HepG2 (cell line): ENCODE data around the gene SAP25. TPM values are rescaled to one million over a fixed set of nuclear protein-coding genes. Genes with fewer than 3 reads are reported as not detected.

ENCODE experiments used
- BRD4 ChIP-seq: sonication (generic); formaldehyde crosslinking; IDR thresholded peaks from 2 replicates; pipeline ENCODE4 v1.4.0; 2020; ENCODE audit warnings: missing genetic modification reagents
- EP300 ChIP-seq, 3 experiments: sonication (generic) in 1 of 3; formaldehyde crosslinking in 1 of 3; IDR thresholded peaks; 2 replicates each; pipeline versions ENCODE4 v1.5.1 to v1.6.1; 2011 to 2020; ENCODE audit warnings: low read depth in 2 of 3, low read length in 2 of 3, borderline replicate concordance in 1 of 3, improper control_type of control experiment in 1 of 3, mild to moderate bottlenecking in 1 of 3, missing genetic modification reagents in 1 of 3, moderate library complexity in 1 of 3
- GFI1 ChIP-seq: sonication (generic); formaldehyde crosslinking; IDR thresholded peaks from 2 replicates; pipeline ENCODE4 v1.5.0; 2020; ENCODE audit warnings: missing genetic modification reagents, mild to moderate bottlenecking, borderline replicate concordance
- HMG20B ChIP-seq: conservative IDR thresholded peaks from 2 replicates; pipeline ENCODE4 v1.6.1; 2016; ENCODE audit warnings: missing genetic modification reagents, missing compliant biosample characterization
- KMT2A ChIP-seq: sonication (generic); formaldehyde crosslinking; IDR thresholded peaks from 2 replicates; pipeline ENCODE4 v1.4.0; 2020; ENCODE audit warnings: missing genetic modification reagents
- MAFG ChIP-seq: sonication (generic); formaldehyde crosslinking; IDR thresholded peaks from 2 replicates; pipeline ENCODE4 v1.5.1; 2020; ENCODE audit warnings: mild to moderate bottlenecking, missing genetic modification reagents
- NFKB2 ChIP-seq: sonication (generic); formaldehyde crosslinking; IDR thresholded peaks from 2 replicates; pipeline ENCODE4 v1.4.0; 2020; ENCODE audit warnings: missing genetic modification reagents, borderline replicate concordance
- PAX8 ChIP-seq: sonication (generic); formaldehyde crosslinking; IDR thresholded peaks from 2 replicates; pipeline ENCODE4 v1.8.0; 2022; ENCODE audit warnings: mild to moderate bottlenecking, missing genetic modification reagents, borderline replicate concordance
- RBM22 ChIP-seq: fragments of 200-400 bp; formaldehyde crosslinking; optimal IDR thresholded peaks from 2 replicates; pipeline ENCODE3; 2017; ENCODE audit warnings: mild to moderate bottlenecking, low read length, moderate library complexity
- RFX5 ChIP-seq: IDR thresholded peaks from 2 replicates; pipeline ENCODE4 v1.6.1; 2011; ENCODE audit warnings: low read depth, low read length, improper control_type of control experiment
- SMAD9 ChIP-seq: sonication (generic); formaldehyde crosslinking; IDR thresholded peaks from 2 replicates; pipeline ENCODE4 v1.5.1; 2020; ENCODE audit warnings: mild to moderate bottlenecking, missing genetic modification reagents
- SRSF4 ChIP-seq: fragments of 200-400 bp; formaldehyde crosslinking; IDR thresholded peaks from one replicate; pipeline ENCODE4 v1.6.1; 2018; ENCODE audit warnings: mild to moderate bottlenecking, low read depth, low read length, moderate library complexity; ENCODE audit not compliant: poor library complexity, severe bottlenecking
- STAG1 ChIP-seq: sonication (generic); formaldehyde crosslinking; IDR thresholded peaks from 2 replicates; pipeline ENCODE4 v1.4.0; 2020; ENCODE audit warnings: missing genetic modification reagents
- ZNF24 ChIP-seq: fragments of 450-650 bp; IDR thresholded peaks from 2 replicates; pipeline ENCODE4 v1.6.1; 2017; ENCODE audit warnings: antibody characterized with exemption, mild to moderate bottlenecking
- ZNF274 ChIP-seq: sonication (generic); formaldehyde crosslinking; IDR thresholded peaks from 2 replicates; pipeline ENCODE4 v1.5.1; 2020; ENCODE audit warnings: mild to moderate bottlenecking, missing genetic modification reagents
- ZNF660 ChIP-seq: sonication (generic); formaldehyde crosslinking; IDR thresholded peaks from 2 replicates; pipeline ENCODE4 v1.5.1; 2020; ENCODE audit warnings: mild to moderate bottlenecking, low read depth, missing genetic modification reagents, borderline replicate concordance
- ZNF709 ChIP-seq: sonication (generic); formaldehyde crosslinking; IDR thresholded peaks from 2 replicates; pipeline ENCODE4 v1.5.0; 2020; ENCODE audit warnings: mild to moderate bottlenecking, missing genetic modification reagents
- polyA plus RNA-seq, 8 experiments: library from polyadenylated mRNA; depleted of rRNA in 3 of 8; stranded (reverse) in 7 of 8; unstranded in 1 of 8; fragments of >200 nt; fragmentation: Illumina TruSeq in 4 of 8; extraction: Trizol in 4 of 8; gene quantifications; 2 replicates each; pipeline versions ENCODE4 v1.2.1 to v1.2.3, GENCODE V29; 2011 to 2016; ENCODE audit warnings: low read depth in 4 of 8, missing spikeins in 1 of 8, mixed read lengths in 1 of 8; ENCODE audit not compliant: insufficient read depth in 1 of 8
- total RNA-seq, 5 experiments: library from RNA; depleted of rRNA; stranded (reverse); fragments of >200 nt; fragmentation: Illumina TruSeq; extraction: Trizol; gene quantifications; 2 replicates each; pipeline ENCODE4 v1.2.3, GENCODE V29; 2016; ENCODE audit warnings: low read depth in 1 of 5
- TF ChIP-seq, protein P1 (sequence below): sonication (generic); formaldehyde crosslinking; IDR thresholded peaks from 2 replicates; pipeline ENCODE4 v1.4.0; 2020; ENCODE audit warnings: missing genetic modification reagents, borderline replicate concordance
- TF ChIP-seq, protein P2 (sequence below): sonication (generic); formaldehyde crosslinking; IDR thresholded peaks from 2 replicates; pipeline ENCODE4 v1.8.0; 2022; ENCODE audit warnings: missing genetic modification reagents, mild to moderate bottlenecking, inconsistent platforms, borderline replicate concordance
- TF ChIP-seq, protein P3 (sequence below): sonication (generic); formaldehyde crosslinking; IDR thresholded peaks from 2 replicates; pipeline ENCODE4 v1.4.0; 2020; ENCODE audit warnings: mild to moderate bottlenecking, missing genetic modification reagents

SAP25 gene
- total and polyA plus RNA-seq, 2 of the 13 experiments (the other 11 are each of a cell fraction or from before 2014, with no cell fraction given): 0.15 to 0.20 TPM

DNA sequence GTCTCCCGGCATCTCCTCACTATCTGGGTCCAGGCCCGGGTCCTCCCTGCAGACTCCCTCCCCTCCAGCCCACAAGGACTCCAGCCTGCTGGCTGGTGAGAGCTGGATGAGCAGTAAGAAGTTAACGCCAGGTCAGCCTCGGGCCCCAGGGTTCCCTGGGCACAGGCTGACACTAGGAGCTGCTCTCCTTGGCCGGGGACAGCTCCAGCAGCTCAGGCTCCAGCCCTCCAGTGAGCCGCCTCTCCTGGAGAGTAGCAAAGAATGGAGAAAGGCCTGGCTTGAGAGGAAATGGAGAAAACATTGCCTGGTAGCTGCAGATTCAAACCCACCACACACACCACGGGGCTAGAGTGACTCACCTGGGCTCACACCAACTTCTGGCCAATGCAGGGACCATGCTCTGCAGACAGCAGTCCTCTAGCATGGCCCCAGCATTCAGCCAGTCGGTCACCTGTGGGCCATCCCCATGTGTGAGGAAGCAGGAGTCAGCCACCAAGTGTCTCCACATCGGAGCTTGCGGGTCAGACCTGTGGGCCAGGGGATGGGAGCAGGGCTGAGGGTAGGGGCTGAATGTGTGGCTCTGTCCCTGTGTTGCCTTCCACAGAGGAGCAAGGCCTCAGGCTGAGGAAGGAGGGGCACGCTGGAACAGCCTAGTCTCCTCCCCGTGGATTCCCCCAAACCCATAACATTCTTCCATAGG, 6.5 kb downstream of the SAP25 start (continued):
- TF ChIP-seq, protein P1, sequence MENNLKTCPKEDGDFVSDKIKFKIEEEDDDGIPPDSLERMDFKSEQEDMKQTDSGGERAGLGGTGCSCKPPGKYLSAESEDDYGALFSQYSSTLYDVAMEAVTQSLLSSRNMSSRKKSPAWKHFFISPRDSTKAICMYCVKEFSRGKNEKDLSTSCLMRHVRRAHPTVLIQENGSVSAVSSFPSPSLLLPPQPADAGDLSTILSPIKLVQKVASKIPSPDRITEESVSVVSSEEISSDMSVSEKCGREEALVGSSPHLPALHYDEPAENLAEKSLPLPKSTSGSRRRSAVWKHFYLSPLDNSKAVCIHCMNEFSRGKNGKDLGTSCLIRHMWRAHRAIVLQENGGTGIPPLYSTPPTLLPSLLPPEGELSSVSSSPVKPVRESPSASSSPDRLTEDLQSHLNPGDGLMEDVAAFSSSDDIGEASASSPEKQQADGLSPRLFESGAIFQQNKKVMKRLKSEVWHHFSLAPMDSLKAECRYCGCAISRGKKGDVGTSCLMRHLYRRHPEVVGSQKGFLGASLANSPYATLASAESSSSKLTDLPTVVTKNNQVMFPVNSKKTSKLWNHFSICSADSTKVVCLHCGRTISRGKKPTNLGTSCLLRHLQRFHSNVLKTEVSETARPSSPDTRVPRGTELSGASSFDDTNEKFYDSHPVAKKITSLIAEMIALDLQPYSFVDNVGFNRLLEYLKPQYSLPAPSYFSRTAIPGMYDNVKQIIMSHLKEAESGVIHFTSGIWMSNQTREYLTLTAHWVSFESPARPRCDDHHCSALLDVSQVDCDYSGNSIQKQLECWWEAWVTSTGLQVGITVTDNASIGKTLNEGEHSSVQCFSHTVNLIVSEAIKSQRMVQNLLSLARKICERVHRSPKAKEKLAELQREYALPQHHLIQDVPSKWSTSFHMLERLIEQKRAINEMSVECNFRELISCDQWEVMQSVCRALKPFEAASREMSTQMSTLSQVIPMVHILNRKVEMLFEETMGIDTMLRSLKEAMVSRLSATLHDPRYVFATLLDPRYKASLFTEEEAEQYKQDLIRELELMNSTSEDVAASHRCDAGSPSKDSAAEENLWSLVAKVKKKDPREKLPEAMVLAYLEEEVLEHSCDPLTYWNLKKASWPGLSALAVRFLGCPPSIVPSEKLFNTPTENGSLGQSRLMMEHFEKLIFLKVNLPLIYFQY (CRISPR knock-in tag): no peak
- TF ChIP-seq SRSF4 (no peak), RFX5 (no peak), PAX8 (CRISPR knock-in tag) (no peak), MAFG (CRISPR knock-in tag) (peak; percentile 50; the same call in 1 of the 2 replicates), STAG1 (CRISPR knock-in tag) (no peak), ZNF24 (no peak), GFI1 (CRISPR knock-in tag) (peak; percentile 3; the same call in 1 of the 2 replicates), EP300 (IDR thresholded peaks at IDR 0.05; ENCODE audit: low read depth in 2 of 2, low read length in 2 of 2) (no peak), EP300 (CRISPR knock-in tag; IDR thresholded peaks at IDR 0.05; ENCODE audit: borderline replicate concordance) (no peak; the same call in 1 of the 2 replicates), BRD4 (CRISPR knock-in tag) (no peak), ZNF274 (no peak; the same call in 1 of the 2 replicates), HMG20B (no peak), RBM22 (peak; percentile 53), KMT2A (CRISPR knock-in tag) (no peak), ZNF660 (CRISPR knock-in tag) (no peak), SMAD9 (CRISPR knock-in tag) (no peak), ZNF709 (CRISPR knock-in tag) (no peak), NFKB2 (no peak; the same call in 1 of the 2 replicates)
- TF ChIP-seq, protein P2, sequence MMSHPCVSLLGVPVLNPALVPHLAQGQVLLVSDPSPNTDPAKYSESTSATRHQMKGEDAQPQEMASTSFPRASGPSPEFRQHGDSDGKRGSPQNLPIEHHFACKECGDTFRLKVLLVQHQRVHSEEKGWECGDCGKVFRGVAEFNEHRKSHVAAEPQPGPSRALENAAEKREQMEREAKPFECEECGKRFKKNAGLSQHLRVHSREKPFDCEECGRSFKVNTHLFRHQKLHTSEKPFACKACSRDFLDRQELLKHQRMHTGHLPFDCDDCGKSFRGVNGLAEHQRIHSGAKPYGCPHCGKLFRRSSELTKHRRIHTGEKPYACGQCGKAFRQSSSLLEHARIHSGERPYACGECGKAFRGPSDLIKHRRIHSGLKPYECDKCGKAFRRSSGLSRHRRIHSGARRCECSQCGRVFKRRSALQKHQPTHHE (CRISPR knock-in tag): no peak
- TF ChIP-seq, protein P3, sequence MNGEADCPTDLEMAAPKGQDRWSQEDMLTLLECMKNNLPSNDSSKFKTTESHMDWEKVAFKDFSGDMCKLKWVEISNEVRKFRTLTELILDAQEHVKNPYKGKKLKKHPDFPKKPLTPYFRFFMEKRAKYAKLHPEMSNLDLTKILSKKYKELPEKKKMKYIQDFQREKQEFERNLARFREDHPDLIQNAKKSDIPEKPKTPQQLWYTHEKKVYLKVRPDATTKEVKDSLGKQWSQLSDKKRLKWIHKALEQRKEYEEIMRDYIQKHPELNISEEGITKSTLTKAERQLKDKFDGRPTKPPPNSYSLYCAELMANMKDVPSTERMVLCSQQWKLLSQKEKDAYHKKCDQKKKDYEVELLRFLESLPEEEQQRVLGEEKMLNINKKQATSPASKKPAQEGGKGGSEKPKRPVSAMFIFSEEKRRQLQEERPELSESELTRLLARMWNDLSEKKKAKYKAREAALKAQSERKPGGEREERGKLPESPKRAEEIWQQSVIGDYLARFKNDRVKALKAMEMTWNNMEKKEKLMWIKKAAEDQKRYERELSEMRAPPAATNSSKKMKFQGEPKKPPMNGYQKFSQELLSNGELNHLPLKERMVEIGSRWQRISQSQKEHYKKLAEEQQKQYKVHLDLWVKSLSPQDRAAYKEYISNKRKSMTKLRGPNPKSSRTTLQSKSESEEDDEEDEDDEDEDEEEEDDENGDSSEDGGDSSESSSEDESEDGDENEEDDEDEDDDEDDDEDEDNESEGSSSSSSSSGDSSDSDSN (CRISPR knock-in tag): no peak
